Esophagus squamous epithelium (tissue), 5 donors: Measurements from ENCODE around the gene GPR157. TPM values are rescaled to one million over a fixed set of nuclear protein-coding genes. Genes with fewer than 3 reads are reported as not detected.

Experiments
- DNase-seq: peaks from one replicate; lab custom pipeline; 2025; lab: John Stamatoyannopoulos, UW
- H3K27ac ChIP-seq, 4 donors: fragments of 200-600 bp; sonication (generic); one replicate each; pipeline ENCODE4 v1.5.1; 2016 to 2019; ENCODE audit warnings: mild to moderate bottlenecking in 1 of 4
- H3K27me3 ChIP-seq, 4 donors: fragments of 200-600 bp; sonication (generic); 1 replicate in 3 of 4; 2 replicates in 1 of 4; pipeline versions ENCODE4 v1.5.1 to v1.6.0; 2017 to 2021; ENCODE audit warnings: antibody characterized with exemption in 1 of 4
- H3K36me3 ChIP-seq, 3 donors: fragments of 200-600 bp; sonication (generic); one replicate each; pipeline ENCODE4 v1.5.1; 2016 to 2019
- H3K4me1 ChIP-seq, 3 donors: fragments of 200-600 bp; sonication (generic); one replicate each; pipeline ENCODE4 v1.5.1; 2017 to 2019
- H3K4me3 ChIP-seq, 4 donors: fragments of 200-600 bp; sonication (generic); 1 replicate in 3 of 4; 2 replicates in 1 of 4; pipeline ENCODE4 v1.5.1; 2016 to 2019; ENCODE audit warnings: mild to moderate bottlenecking in 2 of 4, moderate library complexity in 1 of 4
- H3K9me3 ChIP-seq, 3 donors: fragments of 200-600 bp; sonication (generic); one replicate each; pipeline ENCODE4 v1.5.1; 2016 to 2019
- POLR2A ChIP-seq, 4 donors: fragments of 450-650 bp; IDR thresholded peaks; one replicate each; pipeline ENCODE4 v1.6.1; 2017; ENCODE audit warnings: antibody characterized with exemption in 4 of 4, mild to moderate bottlenecking in 4 of 4, moderate library complexity in 3 of 4
- WGBS, 2 donors: methylation state at CpG; one replicate each; pipeline ENCODE4 v1.1.5; 2018; 5-methylcytosine and 5-hydroxymethylcytosine counted together
- intact Hi-C: fragments of 100-400 bp; cut with DNase I; formaldehyde crosslinking; loops from one replicate; pipeline ENCODE4 v1.15.0; 2022
- total RNA-seq, 4 donors: library from RNA; depleted of rRNA; stranded (reverse); fragments of >200 nt; gene quantifications; one replicate each; pipeline ENCODE4 v1.1.0, GENCODE V29; 2016
- TF ChIP-seq, protein P1 (sequence below), 6 experiments: fragments of 450-650 bp in 4 of 6; fragments of 200-600 bp in 2 of 6; sonication (generic) in 2 of 6; IDR thresholded peaks; one replicate each; pipeline ENCODE4 v1.5.1; 2016 to 2019; ENCODE audit warnings: antibody characterized with exemption in 6 of 6, mild to moderate bottlenecking in 4 of 6, moderate library complexity in 4 of 6
- donor health status: DM: yes; HTN: yes; CAD: no.

Gene GPR157
- total RNA-seq, 4 donors from 2014 or later: 28.5 to 57.4 (median 30.2) TPM

DNA sequence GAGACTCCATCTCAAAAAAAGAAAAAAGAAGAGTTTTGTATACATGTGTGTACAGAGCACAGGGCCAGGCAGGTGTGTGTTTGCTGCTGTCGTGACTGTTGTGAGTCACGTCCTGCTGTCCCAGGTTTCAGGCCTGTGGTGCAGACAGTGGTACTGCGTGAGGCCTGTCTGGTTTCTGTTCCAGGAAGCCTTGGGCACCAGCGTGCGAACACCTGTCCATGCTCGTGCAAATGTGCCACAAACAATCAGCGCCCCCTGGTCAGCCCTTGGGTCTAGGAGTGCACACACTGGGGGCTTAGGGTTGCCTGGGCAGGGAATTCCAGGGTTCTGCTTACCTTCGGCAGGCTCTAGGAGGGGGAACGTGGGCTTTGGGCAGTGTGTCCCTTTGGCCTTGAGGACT lies 16.9 kb downstream of the GPR157 start:
- no peak for DNase-seq
- peak overlapping the region; percentile 70 to 90 (median 87) for H3K27ac ChIP-seq
- intact Hi-C loops: no loop called here
- no peaks in the 10 kb centered on the region for H3K9me3 ChIP-seq
- H3K27me3 ChIP-seq: no peaks in the 10 kb centered on the region
- 26 to 79% methylated on average over 2 to 9 of the region's 9 CpGs for WGBS, 2 donors
- peaks cover 12 to 78% (median 45%) of the 10 kb centered on the region in 3 donors for H3K4me1 ChIP-seq
- H3K4me3 ChIP-seq: no peak overlapping the region
- peaks cover 3 to 58% (median 8%) of the 10 kb centered on the region in 3 donors for H3K36me3 ChIP-seq
- no peak for TF ChIP-seq POLR2A (IDR thresholded peaks at IDR 0.05)
- TF ChIP-seq, protein P1, sequence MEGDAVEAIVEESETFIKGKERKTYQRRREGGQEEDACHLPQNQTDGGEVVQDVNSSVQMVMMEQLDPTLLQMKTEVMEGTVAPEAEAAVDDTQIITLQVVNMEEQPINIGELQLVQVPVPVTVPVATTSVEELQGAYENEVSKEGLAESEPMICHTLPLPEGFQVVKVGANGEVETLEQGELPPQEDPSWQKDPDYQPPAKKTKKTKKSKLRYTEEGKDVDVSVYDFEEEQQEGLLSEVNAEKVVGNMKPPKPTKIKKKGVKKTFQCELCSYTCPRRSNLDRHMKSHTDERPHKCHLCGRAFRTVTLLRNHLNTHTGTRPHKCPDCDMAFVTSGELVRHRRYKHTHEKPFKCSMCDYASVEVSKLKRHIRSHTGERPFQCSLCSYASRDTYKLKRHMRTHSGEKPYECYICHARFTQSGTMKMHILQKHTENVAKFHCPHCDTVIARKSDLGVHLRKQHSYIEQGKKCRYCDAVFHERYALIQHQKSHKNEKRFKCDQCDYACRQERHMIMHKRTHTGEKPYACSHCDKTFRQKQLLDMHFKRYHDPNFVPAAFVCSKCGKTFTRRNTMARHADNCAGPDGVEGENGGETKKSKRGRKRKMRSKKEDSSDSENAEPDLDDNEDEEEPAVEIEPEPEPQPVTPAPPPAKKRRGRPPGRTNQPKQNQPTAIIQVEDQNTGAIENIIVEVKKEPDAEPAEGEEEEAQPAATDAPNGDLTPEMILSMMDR (IDR thresholded peaks at IDR 0.05): no peak

DNA sequence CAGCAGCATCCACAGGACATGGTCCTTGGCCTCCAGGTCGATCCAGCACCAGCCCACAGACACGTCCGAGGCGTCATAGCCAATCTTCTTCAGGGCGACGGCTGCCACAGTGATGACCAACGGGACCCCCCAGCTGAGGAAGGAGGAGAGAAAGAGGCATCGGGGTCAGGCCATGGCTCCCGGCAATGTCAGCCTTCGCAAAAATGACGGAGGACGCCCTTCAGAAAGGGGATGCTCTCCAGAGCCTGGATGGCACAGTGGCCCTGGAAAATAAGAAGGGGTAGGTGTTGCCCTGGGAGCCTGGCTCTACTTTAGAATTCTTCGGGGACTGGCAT lies 17.6 kb downstream of the GPR157 start:
- H3K4me3 ChIP-seq: no peak overlapping the region
- intact Hi-C loops: no loop called here
- WGBS, 2 donors: 87% methylated on average over 3 of the region's 13 CpGs; no CpG with 5 or more reads in 1 of the 2 donors
- H3K27ac ChIP-seq: peak overlapping the region in 2 of 4 donors; percentile 54 to 89
- peaks cover 12 to 75% (median 45%) of the 10 kb centered on the region in 3 donors for H3K4me1 ChIP-seq
- TF ChIP-seq, protein P1 (IDR thresholded peaks at IDR 0.05): no peak
- TF ChIP-seq POLR2A (IDR thresholded peaks at IDR 0.05): no peak
- no peak for DNase-seq
- H3K9me3 ChIP-seq: no peaks in the 10 kb centered on the region
- no peaks in the 10 kb centered on the region for H3K27me3 ChIP-seq
- H3K36me3 ChIP-seq: peaks cover 7 to 61% (median 8%) of the 10 kb centered on the region in 3 donors

DNA sequence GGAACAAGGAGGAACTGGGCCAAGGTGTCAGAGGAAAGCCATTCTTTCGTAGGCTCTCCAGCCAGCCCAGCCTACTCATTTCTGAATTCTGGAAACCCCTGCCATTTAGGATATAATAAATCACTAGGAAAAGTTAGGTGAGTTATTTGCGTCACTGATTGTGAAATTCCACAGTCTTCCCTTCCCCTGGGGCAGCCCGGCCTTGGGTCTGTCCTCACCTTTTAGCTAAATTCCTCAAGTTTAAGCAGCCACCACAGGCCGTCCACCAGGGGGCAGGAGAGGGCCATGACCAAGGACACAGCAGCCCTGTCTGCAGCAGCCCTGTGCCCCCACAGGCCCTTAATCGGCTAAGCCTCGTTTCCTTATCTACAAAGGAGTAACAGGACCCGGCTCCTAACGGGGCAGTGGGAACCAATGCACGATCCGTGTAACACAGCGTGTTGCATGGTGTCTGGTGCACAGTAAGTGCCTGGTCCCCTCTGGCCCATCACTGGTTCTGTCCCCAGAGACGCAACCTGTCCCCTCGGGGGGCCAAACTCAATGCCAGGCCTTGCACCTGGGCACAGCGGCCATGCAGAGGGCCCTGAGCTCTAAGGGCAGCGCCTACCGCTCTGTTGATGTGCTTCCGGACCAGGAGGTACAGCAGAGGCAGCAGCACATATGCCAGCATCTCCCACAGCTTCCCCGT lies 18.1 kb downstream of the GPR157 start:
- no peaks in the 10 kb centered on the region for H3K27me3 ChIP-seq
- peak; percentile 26 for DNase-seq
- peaks cover 11 to 66% (median 12%) of the 10 kb centered on the region in 3 donors for H3K36me3 ChIP-seq
- 18 to 70% methylated on average over 5 of the region's 18 CpGs for WGBS, 2 donors
- no peak overlapping the region for H3K4me3 ChIP-seq
- intact Hi-C loops: no loop called here
- H3K27ac ChIP-seq: peak overlapping the region; percentile 35 to 54 (median 48)
- TF ChIP-seq, protein P1 (IDR thresholded peaks at IDR 0.05): peak; percentile 86 to 97 (median 95)
- no peak for TF ChIP-seq POLR2A (IDR thresholded peaks at IDR 0.05)
- H3K4me1 ChIP-seq: peaks cover 12 to 73% (median 44%) of the 10 kb centered on the region in 3 donors
- H3K9me3 ChIP-seq: no peaks in the 10 kb centered on the region

DNA sequence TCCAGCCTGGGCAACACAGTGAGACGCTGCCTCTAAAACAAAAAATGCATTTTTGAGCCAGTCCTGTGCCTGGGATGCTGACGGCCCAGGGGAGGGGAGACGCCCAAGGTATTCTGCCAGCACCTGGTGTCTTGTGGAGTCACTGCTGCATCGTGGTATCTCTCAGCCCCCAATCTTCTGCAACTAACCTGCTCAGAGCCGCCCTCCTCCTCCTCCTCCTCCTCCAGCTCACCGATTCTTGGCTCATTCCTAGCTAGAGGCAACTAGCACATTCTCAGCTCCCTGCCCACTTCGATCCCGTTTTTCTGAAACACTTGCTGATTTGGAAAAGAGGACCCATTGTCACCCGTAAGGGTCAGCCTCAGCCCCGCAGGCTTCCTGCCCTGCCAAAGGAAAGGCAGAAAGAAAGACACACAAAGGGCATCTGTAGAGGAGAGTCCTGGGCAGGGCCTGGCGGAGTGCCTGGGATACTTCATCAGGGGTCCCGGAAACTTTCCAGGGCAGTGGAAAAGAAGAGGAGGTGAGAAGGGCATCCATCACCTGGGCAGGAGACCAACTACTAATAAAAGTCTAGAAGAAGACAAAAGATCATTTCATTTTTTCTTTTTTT lies 20.7 kb downstream of the GPR157 start:
- peaks cover 19 to 90% (median 23%) of the 10 kb centered on the region in 3 donors for H3K36me3 ChIP-seq

More for the DNA sequence above, 20.7 kb downstream of the GPR157 start:
- Histone ChIP-seq H3K9me3 (no peaks in the 10 kb centered on the region), H3K4me3 (no peak overlapping the region), H3K4me1 (peaks cover 4 to 46% (median 25%) of the 10 kb centered on the region in 3 donors), H3K27me3 (no peaks in the 10 kb centered on the region), H3K27ac (no peak overlapping the region)
- WGBS, 2 donors: 89 to 91% methylated on average over 9 to 11 of the region's 12 CpGs
- TF ChIP-seq, protein P1 (IDR thresholded peaks at IDR 0.05): no peak
- TF ChIP-seq POLR2A (IDR thresholded peaks at IDR 0.05): no peak
- no peak for DNase-seq
- intact Hi-C loops: loop anchor here (10.0 kb wide), 1 partner anchor 183 kb away; no protein-coding TSS in a partner anchor
